Activated naive CD8-positive, alpha-beta T cell treated with anti-CD3 and anti-CD28 coated beads, Interleukin-2, amount 50 U/mL, for 24 hours (primary cell): ENCODE measurements around the gene KMT2C.
"Not testable (repeated sequence)": the region's sequence is repeated elsewhere in the genome, so short reads cannot be mapped to it uniquely, and the experiment has no call there.

Experiments used
- ATAC-seq: fragments of 150-1000 bp; cut with Tn5 transposase; one replicate; pipeline ENCODE4 v1.10.0; 2021
- DNase-seq: peaks from one replicate; pipeline ENCODE4 v3.0.0; 2021
- H3K27ac Mint-ChIP-seq: one replicate; pipeline ENCODE4 v1.8.0; 2021; ENCODE audit warnings: mild to moderate bottlenecking, mixed read lengths
- H3K27me3 Mint-ChIP-seq: one replicate; pipeline ENCODE4 v1.8.0; 2021; ENCODE audit warnings: mixed read lengths
- H3K36me3 Mint-ChIP-seq: one replicate; pipeline ENCODE4 v1.8.0; 2021; ENCODE audit warnings: low read depth, mixed read lengths
- H3K4me1 Mint-ChIP-seq: one replicate; pipeline ENCODE4 v1.8.0; 2021; ENCODE audit warnings: mixed read lengths
- H3K4me3 Mint-ChIP-seq: one replicate; pipeline ENCODE4 v1.8.0; 2021; ENCODE audit warnings: mild to moderate bottlenecking, moderate library complexity, mixed read lengths
- H3K9me3 Mint-ChIP-seq: one replicate; pipeline ENCODE4 v1.8.0; 2021; ENCODE audit warnings: mixed read lengths

KMT2C gene

GRCh38 chr7:152435384-152436110, at the start of gene KMT2C:
Gene KMT2C (minus strand): TSS chr7:152436003. CDS start chr7:152435786, 217 bp downstream.
- Mint-ChIP-seq H3K27me3 (no peaks in the 10 kb centered on the region), H3K27ac (peak within 1 kb of the TSS; percentile 90), H3K4me3 (peak within 1 kb of the TSS; percentile 94)

GRCh38 chr7:152481082-152481481, 45.3 kb upstream of the KMT2C start:
- no peak overlapping the region for H3K27ac Mint-ChIP-seq

More at GRCh38 chr7:152435384-152436110, at the start of gene KMT2C:
- peaks cover 3% of the 10 kb centered on the region for H3K36me3 Mint-ChIP-seq
- no peaks in the 10 kb centered on the region for H3K9me3 Mint-ChIP-seq
- peak; percentile 21 for ATAC-seq
- peaks cover 35% of the 10 kb centered on the region for H3K4me1 Mint-ChIP-seq
- DNase-seq = peak; percentile 51

GRCh38 chr7:152480664-152481063, 44.9 kb upstream of the KMT2C start:
- no peaks in the 10 kb centered on the region for H3K36me3 Mint-ChIP-seq
- H3K27ac Mint-ChIP-seq = no peak overlapping the region
- no peaks in the 10 kb centered on the region for H3K27me3 Mint-ChIP-seq
- ATAC-seq (no peak), DNase-seq (no peak)
- H3K9me3 Mint-ChIP-seq = no peaks in the 10 kb centered on the region
- H3K4me3 Mint-ChIP-seq = no peak overlapping the region
- no peaks in the 10 kb centered on the region for H3K4me1 Mint-ChIP-seq

More at GRCh38 chr7:152481082-152481481, 45.3 kb upstream of the KMT2C start:
- no peaks in the 10 kb centered on the region for H3K4me1 Mint-ChIP-seq
- H3K27me3 Mint-ChIP-seq = no peaks in the 10 kb centered on the region
- DNase-seq = no peak
- ATAC-seq = no peak
- H3K9me3 Mint-ChIP-seq = no peaks in the 10 kb centered on the region
- H3K4me3 Mint-ChIP-seq = no peak overlapping the region
- no peaks in the 10 kb centered on the region for H3K36me3 Mint-ChIP-seq

- no peaks in the 10 kb centered on the region for H3K9me3 Mint-ChIP-seq
- no peaks in the 10 kb centered on the region for H3K36me3 Mint-ChIP-seq
- H3K27me3 Mint-ChIP-seq = no peaks in the 10 kb centered on the region
- no peak overlapping the region for H3K4me3 Mint-ChIP-seq
- no peak overlapping the region for H3K27ac Mint-ChIP-seq
- ATAC-seq = no peak
- DNase-seq = no peak
- no peaks in the 10 kb centered on the region for H3K4me1 Mint-ChIP-seq
Observed at GRCh38 chr7:152479595-152479994, 43.8 kb upstream of the KMT2C start.

GRCh38 chr7:152478140-152478539, 42.3 kb upstream of the KMT2C start:
- no peaks in the 10 kb centered on the region for H3K9me3 Mint-ChIP-seq
- DNase-seq = no peak
- H3K27ac Mint-ChIP-seq = no peak overlapping the region
- no peak for ATAC-seq
- no peaks in the 10 kb centered on the region for H3K4me1 Mint-ChIP-seq
- H3K27me3 Mint-ChIP-seq = no peaks in the 10 kb centered on the region
- H3K36me3 Mint-ChIP-seq = no peaks in the 10 kb centered on the region
- H3K4me3 Mint-ChIP-seq = no peak overlapping the region

- Mint-ChIP-seq H3K4me3 (no peak overlapping the region), H3K4me1 (no peaks in the 10 kb centered on the region), H3K27me3 (no peaks in the 10 kb centered on the region), H3K27ac (no peak overlapping the region), H3K9me3 (peaks cover 2% of the 10 kb centered on the region), H3K36me3 (no peaks in the 10 kb centered on the region)
- ATAC-seq (no peak), DNase-seq (no peak)
Observed at GRCh38 chr7:152477079-152477478, 41.3 kb upstream of the KMT2C start.

GRCh38 chr7:152476551-152476950, 40.7 kb upstream of the KMT2C start:
- peaks cover 3% of the 10 kb centered on the region for H3K9me3 Mint-ChIP-seq
- DNase-seq (no peak), ATAC-seq (no peak)
- H3K4me1 Mint-ChIP-seq = no peaks in the 10 kb centered on the region
- no peak overlapping the region for H3K4me3 Mint-ChIP-seq
- H3K27ac Mint-ChIP-seq = no peak overlapping the region
- H3K36me3 Mint-ChIP-seq = no peaks in the 10 kb centered on the region
- H3K27me3 Mint-ChIP-seq = no peaks in the 10 kb centered on the region

GRCh38 chr7:152471023-152471620, 35.3 kb upstream of the KMT2C start:
- not testable (repeated sequence) for H3K4me3 Mint-ChIP-seq, H3K9me3 Mint-ChIP-seq, ATAC-seq, H3K27me3 Mint-ChIP-seq, DNase-seq, H3K36me3 Mint-ChIP-seq, H3K27ac Mint-ChIP-seq, H3K4me1 Mint-ChIP-seq

- H3K27ac Mint-ChIP-seq, H3K4me3 Mint-ChIP-seq, H3K4me1 Mint-ChIP-seq: not testable (repeated sequence)
Observed at GRCh38 chr7:152470251-152471022, 34.6 kb upstream of the KMT2C start.

GRCh38 chr7:152469576-152469975, 33.8 kb upstream of the KMT2C start:
- DNase-seq, H3K36me3 Mint-ChIP-seq, H3K27me3 Mint-ChIP-seq, H3K27ac Mint-ChIP-seq, H3K9me3 Mint-ChIP-seq, H3K4me3 Mint-ChIP-seq, H3K4me1 Mint-ChIP-seq, ATAC-seq: not testable (repeated sequence)

More at GRCh38 chr7:152470251-152471022, 34.6 kb upstream of the KMT2C start:
- DNase-seq, H3K36me3 Mint-ChIP-seq, H3K27me3 Mint-ChIP-seq, ATAC-seq, H3K9me3 Mint-ChIP-seq: not testable (repeated sequence)

GRCh38 chr7:152467225-152467624, 31.4 kb upstream of the KMT2C start:
- H3K4me1 Mint-ChIP-seq = peaks cover 9% of the 10 kb centered on the region
- no peaks in the 10 kb centered on the region for H3K27me3 Mint-ChIP-seq
- DNase-seq (no peak), ATAC-seq (no peak)
- H3K4me3 Mint-ChIP-seq = no peak overlapping the region
- peaks cover 8% of the 10 kb centered on the region for H3K9me3 Mint-ChIP-seq
- no peaks in the 10 kb centered on the region for H3K36me3 Mint-ChIP-seq
- H3K27ac Mint-ChIP-seq = no peak overlapping the region

- ATAC-seq (no peak), DNase-seq (no peak)
- peaks cover 11% of the 10 kb centered on the region for H3K4me1 Mint-ChIP-seq
- no peaks in the 10 kb centered on the region for H3K9me3 Mint-ChIP-seq
- H3K27ac Mint-ChIP-seq = peak overlapping the region; percentile 85
- H3K36me3 Mint-ChIP-seq = no peaks in the 10 kb centered on the region
- H3K27me3 Mint-ChIP-seq = no peaks in the 10 kb centered on the region
- peak overlapping the region; percentile 88 for H3K4me3 Mint-ChIP-seq
Observed at GRCh38 chr7:152465119-152465387, 29.2 kb upstream of the KMT2C start.

GRCh38 chr7:152464312-152465118, 28.7 kb upstream of the KMT2C start:
- Mint-ChIP-seq H3K27ac (peak overlapping the region; percentile 85), H3K9me3 (no peaks in the 10 kb centered on the region), H3K27me3 (no peaks in the 10 kb centered on the region), H3K36me3 (no peaks in the 10 kb centered on the region), H3K4me1 (peaks cover 11% of the 10 kb centered on the region), H3K4me3 (peak overlapping the region; percentile 88)
- ATAC-seq (peak; percentile 34), DNase-seq (peak; percentile 82)

- ATAC-seq (peak; percentile 95), DNase-seq (peak; percentile 100)
- Mint-ChIP-seq H3K36me3 (no peaks in the 10 kb centered on the region), H3K27me3 (no peaks in the 10 kb centered on the region), H3K9me3 (no peaks in the 10 kb centered on the region), H3K4me1 (peaks cover 11% of the 10 kb centered on the region), H3K4me3 (peak overlapping the region; percentile 91), H3K27ac (no peak overlapping the region)
Observed at GRCh38 chr7:152463709-152464311, 28.0 kb upstream of the KMT2C start.
